Measurements from ENCODE around the gene TSPAN18. TPM values are rescaled to one million over a fixed set of nuclear protein-coding genes. Genes with fewer than 3 reads are reported as not detected.

The TSPAN18 gene
- total RNA-seq, 1 donor from 2014 or later, result 31.7 TPM

DNA sequence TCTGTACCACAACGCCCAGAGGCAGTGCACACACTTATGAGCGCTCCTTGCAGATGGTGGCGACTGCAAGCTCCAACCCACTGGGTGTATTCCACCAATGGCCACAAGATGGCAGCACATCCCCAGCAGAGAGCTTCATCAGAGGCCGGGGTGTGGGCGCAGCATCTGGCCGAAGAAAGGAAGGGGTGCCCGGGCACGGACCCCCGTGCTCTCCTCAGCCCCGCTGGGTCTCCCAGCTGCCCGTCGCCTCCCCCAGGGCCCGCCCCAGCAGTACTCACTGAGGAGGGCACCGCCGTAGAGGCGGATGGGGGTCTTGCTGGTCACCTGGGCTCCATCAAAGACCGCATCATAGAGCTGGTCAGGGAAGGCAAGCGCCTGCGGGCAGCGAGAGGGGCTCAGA is 209.8 kb downstream of the TSPAN18 start:
- Histone ChIP-seq H3K4me1 (ENCODE audit: insufficient read depth, low read length) (no peaks in the 10 kb centered on the region), H3K4me2 (ENCODE audit: low read length) (no peak overlapping the region), H3K36me3 (ENCODE audit: insufficient read depth, low read length) (no peaks in the 10 kb centered on the region), H3K4me3 (ENCODE audit: insufficient read depth, low read depth, low read length) (no peak overlapping the region), H3K9ac (ENCODE audit: low read length) (no peak overlapping the region), H3K27ac (ENCODE audit: low read depth, low read length) (no peak overlapping the region), H3K79me2 (ENCODE audit: insufficient read depth, low read length) (no peaks in the 10 kb centered on the region), H3K27me3 (ENCODE audit: insufficient read depth, low read length) (no peaks in the 10 kb centered on the region), H4K20me1 (ENCODE audit: insufficient read depth, low read length) (peaks cover 51% of the 10 kb centered on the region), H2AFZ (ENCODE audit: low read depth, low read length) (no peak overlapping the region), H3K9me3 (ENCODE audit: insufficient read depth, low read depth, low read length) (no peaks in the 10 kb centered on the region)
- H3K4me1 Mint-ChIP-seq (ENCODE audit: low read depth, unreplicated experiment), result no peaks in the 10 kb centered on the region
- DNase-seq (ENCODE audit: low read depth), result peak; percentile 41
- H3K4me3 Mint-ChIP-seq (ENCODE audit: unreplicated experiment), result no peak overlapping the region
- H3K36me3 Mint-ChIP-seq (ENCODE audit: low read depth, unreplicated experiment), result peaks cover 6% of the 10 kb centered on the region
- H3K9me3 Mint-ChIP-seq (ENCODE audit: unreplicated experiment), result no peaks in the 10 kb centered on the region
- no peak overlapping the region for H3K27ac Mint-ChIP-seq (ENCODE audit: unreplicated experiment)
- H3K27me3 Mint-ChIP-seq (ENCODE audit: low read depth, unreplicated experiment), result peaks cover 3% of the 10 kb centered on the region
- FAIRE-seq, result no peak
- TF ChIP-seq, protein P1, sequence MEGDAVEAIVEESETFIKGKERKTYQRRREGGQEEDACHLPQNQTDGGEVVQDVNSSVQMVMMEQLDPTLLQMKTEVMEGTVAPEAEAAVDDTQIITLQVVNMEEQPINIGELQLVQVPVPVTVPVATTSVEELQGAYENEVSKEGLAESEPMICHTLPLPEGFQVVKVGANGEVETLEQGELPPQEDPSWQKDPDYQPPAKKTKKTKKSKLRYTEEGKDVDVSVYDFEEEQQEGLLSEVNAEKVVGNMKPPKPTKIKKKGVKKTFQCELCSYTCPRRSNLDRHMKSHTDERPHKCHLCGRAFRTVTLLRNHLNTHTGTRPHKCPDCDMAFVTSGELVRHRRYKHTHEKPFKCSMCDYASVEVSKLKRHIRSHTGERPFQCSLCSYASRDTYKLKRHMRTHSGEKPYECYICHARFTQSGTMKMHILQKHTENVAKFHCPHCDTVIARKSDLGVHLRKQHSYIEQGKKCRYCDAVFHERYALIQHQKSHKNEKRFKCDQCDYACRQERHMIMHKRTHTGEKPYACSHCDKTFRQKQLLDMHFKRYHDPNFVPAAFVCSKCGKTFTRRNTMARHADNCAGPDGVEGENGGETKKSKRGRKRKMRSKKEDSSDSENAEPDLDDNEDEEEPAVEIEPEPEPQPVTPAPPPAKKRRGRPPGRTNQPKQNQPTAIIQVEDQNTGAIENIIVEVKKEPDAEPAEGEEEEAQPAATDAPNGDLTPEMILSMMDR (IDR thresholded peaks at IDR 0.05; ENCODE audit: insufficient read depth, low read depth, low read length), result peak; percentile 73
- no peak for TF ChIP-seq EZH2 (IDR thresholded peaks at IDR 0.05; ENCODE audit: insufficient read depth, low read length)

DNA sequence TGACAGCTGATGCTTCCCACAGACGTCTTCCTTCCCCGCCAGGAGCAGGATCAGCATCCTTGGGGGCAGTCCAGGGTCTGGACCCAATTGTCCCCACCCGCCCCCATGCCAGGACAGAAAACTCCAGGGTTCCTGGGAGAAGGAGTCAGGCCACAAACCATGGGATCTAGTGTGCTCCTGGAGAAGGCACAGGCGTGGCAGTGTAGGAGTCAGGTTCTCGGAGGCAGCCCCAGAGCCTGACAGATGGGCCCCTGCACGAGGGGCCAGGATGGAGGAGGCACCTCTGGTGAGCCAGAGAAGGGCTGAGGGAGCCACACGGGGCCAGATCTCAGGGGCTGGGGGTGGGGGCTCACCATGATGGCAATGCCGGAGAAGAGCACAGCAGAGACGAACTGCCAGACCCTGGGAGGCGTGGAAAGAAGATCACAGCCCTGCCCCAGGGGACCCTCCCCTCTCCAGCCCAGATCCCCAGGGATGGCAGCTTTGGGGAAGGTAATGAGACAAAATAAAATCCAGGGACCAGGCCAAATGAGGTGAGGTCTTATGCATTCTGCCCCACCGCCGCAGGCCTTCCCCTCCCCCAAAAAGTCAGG is 210.3 kb downstream of the TSPAN18 start:
- H3K36me3 Mint-ChIP-seq (ENCODE audit: low read depth, unreplicated experiment), result peaks cover 6% of the 10 kb centered on the region
- Histone ChIP-seq H3K27me3 (ENCODE audit: insufficient read depth, low read length) (no peaks in the 10 kb centered on the region), H4K20me1 (ENCODE audit: insufficient read depth, low read length) (peaks cover 56% of the 10 kb centered on the region), H3K27ac (ENCODE audit: low read depth, low read length) (no peak overlapping the region), H2AFZ (ENCODE audit: low read depth, low read length) (no peak overlapping the region), H3K9ac (ENCODE audit: low read length) (no peak overlapping the region), H3K4me3 (ENCODE audit: insufficient read depth, low read depth, low read length) (no peak overlapping the region), H3K4me1 (ENCODE audit: insufficient read depth, low read length) (no peaks in the 10 kb centered on the region), H3K4me2 (ENCODE audit: low read length) (no peak overlapping the region), H3K36me3 (ENCODE audit: insufficient read depth, low read length) (no peaks in the 10 kb centered on the region), H3K79me2 (ENCODE audit: insufficient read depth, low read length) (peaks cover under 1% of the 10 kb centered on the region), H3K9me3 (ENCODE audit: insufficient read depth, low read depth, low read length) (no peaks in the 10 kb centered on the region)
- DNase-seq (ENCODE audit: low read depth) (no peak), FAIRE-seq (no peak)
- H3K9me3 Mint-ChIP-seq (ENCODE audit: unreplicated experiment), result no peaks in the 10 kb centered on the region
- H3K27me3 Mint-ChIP-seq (ENCODE audit: low read depth, unreplicated experiment), result peaks cover 3% of the 10 kb centered on the region
- no peak overlapping the region for H3K27ac Mint-ChIP-seq (ENCODE audit: unreplicated experiment)
- no peak for TF ChIP-seq EZH2 (IDR thresholded peaks at IDR 0.05; ENCODE audit: insufficient read depth, low read length)
- TF ChIP-seq, protein P1 (IDR thresholded peaks at IDR 0.05; ENCODE audit: insufficient read depth, low read depth, low read length), result no peak
- no peaks in the 10 kb centered on the region for H3K4me1 Mint-ChIP-seq (ENCODE audit: low read depth, unreplicated experiment)
- H3K4me3 Mint-ChIP-seq (ENCODE audit: unreplicated experiment), result no peak overlapping the region

DNA sequence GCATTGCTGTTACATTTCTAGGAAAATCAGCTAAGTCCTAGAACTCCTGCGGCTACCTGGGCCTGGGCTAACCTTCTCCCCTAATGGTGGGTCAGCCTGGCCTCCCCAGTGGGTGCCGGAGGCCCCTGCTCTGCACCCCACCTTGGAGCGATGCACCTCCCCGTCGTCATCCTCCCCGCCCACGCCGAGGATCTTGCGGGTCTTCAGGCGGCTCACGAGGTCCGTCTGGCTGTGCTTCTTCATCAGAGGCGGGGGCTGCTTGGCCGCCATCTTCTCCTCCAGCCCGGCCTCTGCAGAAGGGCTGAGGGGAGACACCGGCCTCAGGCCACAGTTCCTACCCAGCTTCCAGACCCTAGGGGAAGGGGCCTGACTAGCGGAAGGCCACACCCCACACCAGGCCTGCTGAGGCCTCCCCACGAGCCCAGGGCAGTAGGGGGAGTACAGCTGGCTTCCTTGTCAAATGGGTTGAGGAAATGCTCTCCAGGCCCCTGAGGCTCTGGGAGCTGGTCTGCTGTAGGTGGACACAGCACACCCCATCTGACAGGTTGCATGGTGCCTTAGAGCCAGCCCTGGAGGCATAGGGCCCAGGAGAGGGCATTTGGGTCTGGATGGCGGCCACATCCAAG is 211.4 kb downstream of the TSPAN18 start:
- H3K27me3 ChIP-seq (ENCODE audit: insufficient read depth, low read length), result no peaks in the 10 kb centered on the region
- H3K9me3 ChIP-seq (ENCODE audit: insufficient read depth, low read depth, low read length), result no peaks in the 10 kb centered on the region
- no peak overlapping the region for H3K4me3 ChIP-seq (ENCODE audit: insufficient read depth, low read depth, low read length)
- peaks cover 3% of the 10 kb centered on the region for H3K27me3 Mint-ChIP-seq (ENCODE audit: low read depth, unreplicated experiment)
- no peak for TF ChIP-seq EZH2 (IDR thresholded peaks at IDR 0.05; ENCODE audit: insufficient read depth, low read length)
- TF ChIP-seq, protein P1 (IDR thresholded peaks at IDR 0.05; ENCODE audit: insufficient read depth, low read depth, low read length), result no peak
- H3K9ac ChIP-seq (ENCODE audit: low read length), result no peak overlapping the region
- H3K9me3 Mint-ChIP-seq (ENCODE audit: unreplicated experiment), result no peaks in the 10 kb centered on the region
- H3K4me1 ChIP-seq (ENCODE audit: insufficient read depth, low read length), result no peaks in the 10 kb centered on the region
- H3K4me2 ChIP-seq (ENCODE audit: low read length), result no peak overlapping the region
- FAIRE-seq, result no peak
- no peaks in the 10 kb centered on the region for H3K36me3 ChIP-seq (ENCODE audit: insufficient read depth, low read length)
- H3K4me3 Mint-ChIP-seq (ENCODE audit: unreplicated experiment), result no peak overlapping the region
- no peak for DNase-seq (ENCODE audit: low read depth)
- no peak overlapping the region for H2AFZ ChIP-seq (ENCODE audit: low read depth, low read length)
- H3K79me2 ChIP-seq (ENCODE audit: insufficient read depth, low read length), result peaks cover 11% of the 10 kb centered on the region
- H3K36me3 Mint-ChIP-seq (ENCODE audit: low read depth, unreplicated experiment), result peaks cover 3% of the 10 kb centered on the region
- peaks cover 67% of the 10 kb centered on the region for H4K20me1 ChIP-seq (ENCODE audit: insufficient read depth, low read length)
- no peak overlapping the region for H3K27ac ChIP-seq (ENCODE audit: low read depth, low read length)
- H3K27ac Mint-ChIP-seq (ENCODE audit: unreplicated experiment), result no peak overlapping the region
- no peaks in the 10 kb centered on the region for H3K4me1 Mint-ChIP-seq (ENCODE audit: low read depth, unreplicated experiment)
